ENCODE results near the gene TMEM63C. TPM values are rescaled to one million over a fixed set of nuclear protein-coding genes. Genes with fewer than 3 reads are reported as not detected.

The TMEM63C gene
- total RNA-seq, 4 donors from 2014 or later = 0.13 to 4.1 (median 0.54) TPM

DNA sequence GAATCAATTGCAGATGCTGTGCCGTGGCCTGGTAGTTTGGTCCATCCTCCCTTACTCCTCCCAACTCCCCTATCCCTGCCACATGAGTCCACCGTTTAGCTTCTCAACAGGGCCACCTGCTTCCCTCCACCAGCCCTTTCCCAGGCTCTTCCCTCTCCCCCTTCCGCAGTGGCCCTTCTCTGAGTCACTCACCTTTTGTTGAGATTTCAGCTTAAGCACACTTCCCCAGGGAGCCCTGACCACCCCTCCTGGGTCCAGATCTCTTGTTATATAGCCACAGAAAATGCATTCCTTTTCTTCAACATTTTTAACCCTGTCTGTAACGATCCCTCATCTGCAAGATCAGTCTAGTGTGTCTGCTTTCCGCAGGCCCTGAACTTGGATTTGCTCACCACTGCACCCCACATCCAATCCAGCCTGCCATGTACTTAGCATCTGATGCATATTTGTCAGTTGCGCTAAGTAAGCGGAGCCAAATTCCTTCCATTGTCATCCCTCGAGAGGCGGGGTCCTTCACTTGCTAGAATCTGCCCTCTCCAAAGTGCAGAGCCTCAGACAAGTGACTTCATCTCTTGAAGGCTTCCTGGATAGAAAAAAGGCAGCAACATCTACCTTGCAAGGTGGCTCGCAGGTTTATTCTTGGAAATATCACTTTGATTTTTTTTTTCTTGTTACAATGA lies 41.1 kb downstream of the TMEM63C start:
- no peak overlapping the region for H3K27ac ChIP-seq
- WGBS, 2 donors = 52 to 57% methylated on average over 10 of the region's 10 CpGs
- no peaks in the 10 kb centered on the region for H3K27me3 ChIP-seq
- H3K4me3 ChIP-seq (replicated peaks in 1 of 3) = no peak overlapping the region
- no peak for DNase-seq
- no peak for TF ChIP-seq POLR2A (IDR thresholded peaks at IDR 0.05)
- TF ChIP-seq, protein P1, sequence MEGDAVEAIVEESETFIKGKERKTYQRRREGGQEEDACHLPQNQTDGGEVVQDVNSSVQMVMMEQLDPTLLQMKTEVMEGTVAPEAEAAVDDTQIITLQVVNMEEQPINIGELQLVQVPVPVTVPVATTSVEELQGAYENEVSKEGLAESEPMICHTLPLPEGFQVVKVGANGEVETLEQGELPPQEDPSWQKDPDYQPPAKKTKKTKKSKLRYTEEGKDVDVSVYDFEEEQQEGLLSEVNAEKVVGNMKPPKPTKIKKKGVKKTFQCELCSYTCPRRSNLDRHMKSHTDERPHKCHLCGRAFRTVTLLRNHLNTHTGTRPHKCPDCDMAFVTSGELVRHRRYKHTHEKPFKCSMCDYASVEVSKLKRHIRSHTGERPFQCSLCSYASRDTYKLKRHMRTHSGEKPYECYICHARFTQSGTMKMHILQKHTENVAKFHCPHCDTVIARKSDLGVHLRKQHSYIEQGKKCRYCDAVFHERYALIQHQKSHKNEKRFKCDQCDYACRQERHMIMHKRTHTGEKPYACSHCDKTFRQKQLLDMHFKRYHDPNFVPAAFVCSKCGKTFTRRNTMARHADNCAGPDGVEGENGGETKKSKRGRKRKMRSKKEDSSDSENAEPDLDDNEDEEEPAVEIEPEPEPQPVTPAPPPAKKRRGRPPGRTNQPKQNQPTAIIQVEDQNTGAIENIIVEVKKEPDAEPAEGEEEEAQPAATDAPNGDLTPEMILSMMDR (IDR thresholded peaks at IDR 0.05) = no peak
- no peaks in the 10 kb centered on the region for H3K9me3 ChIP-seq
- H3K36me3 ChIP-seq = no peaks in the 10 kb centered on the region
- H3K4me1 ChIP-seq = no peaks in the 10 kb centered on the region
- intact Hi-C loops (cut with DNase I) = no loop called here

DNA sequence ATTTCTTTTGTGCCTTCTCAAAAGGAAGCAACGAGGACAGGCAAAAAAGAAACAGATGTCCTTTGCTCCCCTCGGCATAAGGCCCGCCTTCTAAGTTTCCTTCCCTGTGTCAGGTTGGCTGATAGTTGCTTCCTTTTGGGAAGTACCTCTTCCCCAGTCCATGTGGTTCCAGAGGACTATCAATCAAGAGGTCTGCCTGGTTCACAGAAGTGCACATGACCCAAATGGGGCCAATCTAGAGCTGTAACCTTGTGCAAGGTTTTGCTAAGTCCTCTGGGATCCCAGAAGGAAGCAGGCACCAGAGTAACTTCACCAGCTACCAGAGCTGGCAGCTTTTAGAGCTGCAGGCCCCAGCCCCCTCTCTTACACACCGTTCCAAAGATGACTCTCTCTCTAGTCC lies 42.6 kb downstream of the TMEM63C start:
- Histone ChIP-seq H3K36me3 (no peaks in the 10 kb centered on the region), H3K4me1 (no peaks in the 10 kb centered on the region), H3K27ac (no peak overlapping the region), H3K4me3 (replicated peaks in 1 of 3) (no peak overlapping the region), H3K9me3 (no peaks in the 10 kb centered on the region), H3K27me3 (no peaks in the 10 kb centered on the region)
- 65 to 72% methylated on average over 4 of the region's 4 CpGs for WGBS, 2 donors
- no peak for DNase-seq
- TF ChIP-seq, protein P1 (IDR thresholded peaks at IDR 0.05) = no peak
- TF ChIP-seq POLR2A (IDR thresholded peaks at IDR 0.05) = no peak
- intact Hi-C loops (cut with DNase I) = no loop called here

DNA sequence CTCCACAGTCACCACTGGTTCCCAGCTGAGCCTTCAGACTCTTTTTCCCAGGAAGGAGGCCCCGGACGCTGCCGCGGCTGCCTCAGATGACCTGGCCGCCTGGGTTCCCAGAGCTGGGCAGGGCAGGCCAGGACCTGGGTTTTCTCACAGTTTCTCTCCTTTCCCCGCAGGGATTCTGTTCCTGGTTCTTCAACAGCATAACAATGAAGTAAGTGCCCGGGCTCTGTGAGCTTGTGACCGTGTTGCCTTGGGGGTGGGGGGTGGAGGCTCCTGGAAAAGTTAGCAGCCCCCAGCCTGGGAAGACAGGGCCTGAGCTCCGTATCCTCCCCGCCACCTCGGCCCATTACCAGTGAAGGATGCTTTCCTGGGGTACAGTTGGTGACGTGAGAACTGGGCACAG lies 43.7 kb downstream of the TMEM63C start:
- no peaks in the 10 kb centered on the region for H3K9me3 ChIP-seq
- H3K4me3 ChIP-seq (replicated peaks in 1 of 3) = no peak overlapping the region
- DNase-seq = no peak
- no peak overlapping the region for H3K27ac ChIP-seq
- no peaks in the 10 kb centered on the region for H3K36me3 ChIP-seq
- no peaks in the 10 kb centered on the region for H3K4me1 ChIP-seq
- WGBS, 2 donors = 67 to 70% methylated on average over 11 to 12 of the region's 12 CpGs
- H3K27me3 ChIP-seq = no peaks in the 10 kb centered on the region
- TF ChIP-seq, protein P1 (IDR thresholded peaks at IDR 0.05) = no peak
- intact Hi-C loops (cut with DNase I) = no loop called here

DNA sequence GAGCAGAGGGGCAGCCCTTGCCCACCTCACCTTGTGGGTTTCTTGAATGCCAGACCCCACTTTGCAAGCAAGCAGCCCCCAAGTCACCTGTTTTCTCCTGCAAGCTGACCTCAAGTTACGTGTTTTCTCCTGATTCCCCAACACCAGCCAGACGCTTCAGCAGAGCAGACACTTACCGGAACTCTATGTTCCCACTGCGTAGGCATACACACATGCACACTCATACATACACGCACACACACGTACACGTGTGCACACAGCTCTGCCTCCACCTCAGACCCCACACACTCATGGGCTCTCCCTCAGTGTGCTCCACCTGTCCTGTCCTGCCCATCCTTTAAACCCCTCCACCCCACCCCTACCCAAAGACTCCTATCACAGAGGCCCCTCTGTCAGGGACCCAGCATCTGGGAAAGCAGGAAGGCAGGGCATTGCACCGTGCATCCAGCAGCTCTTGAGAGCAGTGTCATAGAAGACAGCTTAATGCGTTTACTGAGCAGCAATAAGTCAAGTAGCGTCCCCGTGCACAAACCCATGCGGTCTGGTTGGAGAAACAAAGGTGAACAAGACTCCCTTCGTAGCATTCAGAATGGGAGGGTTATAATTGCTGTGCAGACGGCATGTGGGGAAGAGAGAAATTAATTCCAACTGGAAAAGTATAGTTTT lies 44.4 kb downstream of the TMEM63C start:
- intact Hi-C loops (cut with DNase I) = no loop called here
- H3K27ac ChIP-seq = no peak overlapping the region
- no peak for DNase-seq
- H3K4me1 ChIP-seq = no peaks in the 10 kb centered on the region
- H3K4me3 ChIP-seq (replicated peaks in 1 of 3) = no peak overlapping the region
- H3K36me3 ChIP-seq = no peaks in the 10 kb centered on the region
- 64 to 86% methylated on average over 13 to 14 of the region's 14 CpGs for WGBS, 2 donors
- no peaks in the 10 kb centered on the region for H3K27me3 ChIP-seq
- no peaks in the 10 kb centered on the region for H3K9me3 ChIP-seq
- no peak for TF ChIP-seq POLR2A (IDR thresholded peaks at IDR 0.05)
- TF ChIP-seq, protein P1 (IDR thresholded peaks at IDR 0.05) = no peak

DNA sequence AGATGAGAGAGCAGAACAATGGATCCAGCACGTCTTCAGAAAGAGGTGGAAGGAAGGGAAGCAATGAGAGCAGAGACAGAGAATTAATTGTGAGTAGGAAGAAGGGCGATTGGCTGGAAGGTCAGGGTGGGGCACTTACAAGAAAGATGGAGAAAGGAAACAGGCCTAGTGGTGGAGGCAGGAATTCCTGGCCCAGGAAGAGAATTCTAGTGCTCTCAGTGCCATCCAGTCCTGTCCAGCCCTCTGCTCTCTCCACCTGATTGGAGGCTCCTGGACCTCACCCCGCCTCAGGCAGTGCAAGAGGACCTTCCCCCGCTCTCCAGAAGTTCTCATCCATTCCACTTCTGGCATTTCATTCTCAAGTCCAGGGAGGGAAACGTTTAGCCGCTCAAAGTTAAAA lies 46.5 kb downstream of the TMEM63C start:
- no peak overlapping the region for H3K27ac ChIP-seq
- no peak overlapping the region for H3K4me3 ChIP-seq (replicated peaks in 1 of 3)
- DNase-seq = no peak
- intact Hi-C loops (cut with DNase I) = no loop called here
- no peaks in the 10 kb centered on the region for H3K9me3 ChIP-seq
- 61 to 68% methylated on average over 6 of the region's 6 CpGs for WGBS, 2 donors
- H3K27me3 ChIP-seq = no peaks in the 10 kb centered on the region
- no peaks in the 10 kb centered on the region for H3K36me3 ChIP-seq
- TF ChIP-seq, protein P1 (IDR thresholded peaks at IDR 0.05) = no peak
- TF ChIP-seq POLR2A (IDR thresholded peaks at IDR 0.05) = no peak
- H3K4me1 ChIP-seq = no peaks in the 10 kb centered on the region

Data from thyroid gland (tissue), 4 donors.